GM15510 (cell line): ENCODE data around the gene SYTL3.

ENCODE experiments used
- POLR2A ChIP-seq: IDR thresholded peaks from 3 replicates; pipeline ENCODE4 v1.6.1; 2011; ENCODE audit warnings: borderline replicate concordance; ENCODE audit not compliant: insufficient read length; ENCODE audit errors: extremely low read depth

Gene SYTL3

GRCh38 chr6:158666628-158667359 is 16.9 kb downstream of the SYTL3 start:
- TF ChIP-seq POLR2A = no peak

DNA sequence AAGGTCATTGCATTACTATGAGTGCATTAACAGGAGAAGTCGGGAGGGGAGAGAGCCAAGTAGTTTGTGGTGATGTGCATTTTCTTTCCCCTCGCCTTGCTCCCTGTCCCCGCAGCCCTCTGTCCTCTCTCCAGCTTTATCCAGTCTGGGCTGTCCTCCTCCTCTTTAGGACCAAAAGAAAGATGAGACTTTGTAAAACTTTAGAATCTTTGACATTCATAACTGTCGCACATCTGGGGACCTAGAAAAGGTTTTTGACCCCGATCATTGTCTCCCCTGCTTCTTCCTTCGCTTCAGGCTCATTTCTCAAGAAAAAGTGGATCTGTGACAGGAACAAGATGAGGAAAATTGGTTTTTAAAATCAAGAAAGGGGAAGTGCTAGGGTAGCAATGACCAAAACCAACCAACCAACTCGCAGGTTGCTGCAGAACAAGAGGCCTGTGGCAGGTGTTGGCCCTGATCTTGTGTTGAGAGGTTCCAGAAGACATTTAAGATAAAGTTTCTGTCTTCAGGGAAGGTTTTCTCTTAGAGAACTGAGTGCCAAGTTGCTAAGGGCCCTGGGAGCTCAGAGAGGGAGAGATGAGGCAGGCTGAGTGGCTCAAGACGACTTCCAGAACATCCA is 17.6 kb downstream of the SYTL3 start:
- TF ChIP-seq POLR2A = no peak

- no peak for TF ChIP-seq POLR2A
Measured at GRCh38 chr6:158668707-158669103, 18.9 kb downstream of the SYTL3 start.

GRCh38 chr6:158669145-158670035 is 19.5 kb downstream of the SYTL3 start:
- TF ChIP-seq POLR2A = no peak

GRCh38 chr6:158672726-158673125 is 22.9 kb downstream of the SYTL3 start:
- TF ChIP-seq POLR2A = no peak

GRCh38 chr6:158674342-158675131 is 24.7 kb downstream of the SYTL3 start:
- TF ChIP-seq POLR2A = no peak

GRCh38 chr6:158677906-158678578 is 28.2 kb downstream of the SYTL3 start:
- no peak for TF ChIP-seq POLR2A

- no peak for TF ChIP-seq POLR2A
Measured at GRCh38 chr6:158680015-158680414, 30.2 kb downstream of the SYTL3 start.

GRCh38 chr6:158680481-158680880 is 30.6 kb downstream of the SYTL3 start:
- TF ChIP-seq POLR2A = no peak

GRCh38 chr6:158684311-158684710 is 34.5 kb downstream of the SYTL3 start:
- no peak for TF ChIP-seq POLR2A

DNA sequence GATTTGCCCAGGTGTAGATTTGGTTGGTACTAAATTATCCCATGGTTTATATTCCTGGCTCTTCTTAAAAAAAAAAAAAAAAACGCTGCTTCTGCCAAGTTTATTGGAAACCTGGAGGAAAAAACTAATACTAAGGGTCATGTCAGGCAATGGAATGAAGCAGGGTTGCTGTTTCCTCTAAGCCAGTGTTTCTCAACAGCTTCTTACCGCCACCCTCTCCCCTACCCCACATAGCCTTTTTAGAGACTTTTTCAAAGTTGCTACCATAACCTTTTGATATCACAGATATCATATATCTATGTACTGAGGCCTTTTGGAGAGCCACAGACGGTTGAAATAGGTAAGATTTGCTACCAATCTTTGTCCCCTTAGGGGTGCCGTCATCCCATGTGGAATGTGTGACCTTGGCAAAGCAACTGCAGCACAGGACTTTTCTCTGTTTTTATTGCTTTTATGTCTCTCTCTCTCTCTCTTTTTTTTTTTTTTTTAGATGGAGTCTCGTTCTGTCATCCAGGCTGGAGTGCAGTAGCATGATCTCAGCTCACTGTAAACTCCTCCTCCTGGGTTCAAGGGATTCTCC is 35.0 kb downstream of the SYTL3 start:
- TF ChIP-seq POLR2A = no peak

DNA sequence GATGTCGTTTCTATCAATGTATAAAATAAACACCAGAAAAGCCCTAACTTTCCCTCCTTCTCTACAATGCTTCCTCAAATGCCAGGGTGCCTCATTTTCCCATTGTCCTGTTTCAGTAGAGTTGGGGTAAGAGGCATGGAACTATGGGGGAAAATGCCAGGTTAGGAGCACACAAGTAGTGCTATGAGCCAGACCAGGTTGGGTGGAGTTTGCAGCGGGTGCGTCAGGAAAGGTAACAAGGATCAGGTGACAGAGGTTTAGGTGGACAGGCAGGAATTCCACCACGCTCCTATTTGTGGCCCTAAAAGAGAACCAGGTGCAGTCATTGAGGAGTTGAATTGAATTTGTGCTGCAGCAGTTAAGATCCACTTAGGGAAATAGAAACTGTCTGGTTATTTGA is 36.5 kb downstream of the SYTL3 start:
- no peak for TF ChIP-seq POLR2A

DNA sequence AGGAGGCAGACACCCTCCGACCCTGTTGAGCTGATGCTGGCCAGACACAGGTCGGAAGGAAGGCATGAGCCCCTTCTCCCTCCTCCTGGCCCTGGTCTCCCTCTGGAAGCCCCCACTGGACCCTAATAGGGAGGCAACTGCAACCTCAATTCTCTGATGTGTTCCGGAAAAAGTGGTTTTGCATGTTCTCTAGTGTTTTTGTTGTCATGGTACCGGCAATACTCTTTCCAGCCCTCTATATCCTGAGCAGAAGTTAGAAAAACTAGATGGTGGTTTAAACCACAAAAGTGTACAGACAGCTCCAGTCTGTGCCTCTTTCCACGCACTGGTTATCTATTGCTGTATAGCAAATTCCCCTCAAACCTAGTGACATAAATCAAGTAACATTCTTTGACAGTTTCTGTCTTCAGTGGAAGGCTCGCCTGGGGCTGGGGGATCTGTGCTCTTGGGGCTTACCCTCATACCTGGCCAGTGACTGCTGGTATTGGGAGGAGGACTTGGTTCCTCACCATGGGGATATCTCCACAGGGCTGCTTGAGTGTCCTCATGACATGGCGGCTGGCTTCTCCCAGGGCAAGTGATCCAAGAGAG is 37.0 kb downstream of the SYTL3 start:
- TF ChIP-seq POLR2A = no peak
